HG02943 (cell line): ENCODE data around the gene SYTL5.

Experiments
- ATAC-seq: cut with Tn5 transposase; IDR thresholded peaks from one replicate; pipeline ENCODE4 v1.9.1; 2021; ENCODE audit warnings: mild to moderate bottlenecking, low read depth, moderate library complexity; ENCODE audit not compliant: unreplicated experiment

Gene SYTL5

DNA sequence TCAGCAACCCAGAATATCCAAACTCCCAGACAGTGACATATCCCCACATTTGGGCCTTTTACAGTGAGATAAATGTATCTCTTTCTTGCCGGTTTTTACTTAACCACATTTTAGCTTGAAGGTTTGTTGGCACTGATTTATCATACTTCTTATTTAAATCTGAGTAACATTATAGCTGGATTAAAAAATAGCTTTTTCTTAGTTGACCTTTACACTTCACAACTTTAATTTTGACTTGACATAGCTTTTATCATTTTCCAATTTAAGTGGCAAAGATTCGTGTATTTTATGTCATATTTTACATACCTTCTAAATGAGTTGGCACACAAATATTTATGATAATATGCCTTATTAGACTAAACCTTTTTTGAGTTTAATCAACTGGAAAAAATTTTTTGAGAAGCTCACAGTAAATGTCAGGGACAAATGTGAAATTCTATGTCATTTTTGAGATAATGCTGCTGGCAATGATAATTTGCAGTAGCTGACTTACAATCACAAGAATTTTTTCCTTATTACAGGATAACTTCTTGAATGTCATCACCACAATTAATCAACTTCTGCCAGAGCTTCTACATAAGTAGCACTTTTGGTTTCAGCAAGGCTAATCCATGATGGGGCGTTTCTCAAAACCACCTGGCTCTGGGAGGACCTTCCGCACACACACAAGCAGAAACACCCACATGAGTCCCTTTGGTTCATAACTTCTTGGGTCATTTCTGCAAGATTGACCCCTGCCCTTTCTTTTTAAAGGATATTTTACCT, 80.3 kb downstream of the SYTL5 start:
- no peak for ATAC-seq

DNA sequence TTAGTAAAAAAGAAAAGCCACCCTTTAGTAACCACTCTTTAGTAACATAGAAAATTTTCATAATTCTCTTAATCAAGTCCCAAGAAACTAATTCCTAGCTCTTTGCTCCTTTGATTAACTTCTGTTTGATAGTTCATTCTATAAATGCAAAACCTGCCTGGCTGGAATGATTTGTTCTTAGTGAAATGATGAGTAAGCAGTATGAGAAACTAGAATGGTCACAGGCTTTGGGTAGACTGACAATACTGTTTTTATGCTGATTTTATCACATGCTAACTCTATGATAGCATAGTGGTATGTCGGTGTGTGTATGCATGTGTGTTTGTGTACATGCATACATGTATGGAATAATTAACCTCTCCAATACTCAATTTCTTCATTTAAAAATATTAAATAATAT, 81.2 kb downstream of the SYTL5 start:
- ATAC-seq = no peak

DNA sequence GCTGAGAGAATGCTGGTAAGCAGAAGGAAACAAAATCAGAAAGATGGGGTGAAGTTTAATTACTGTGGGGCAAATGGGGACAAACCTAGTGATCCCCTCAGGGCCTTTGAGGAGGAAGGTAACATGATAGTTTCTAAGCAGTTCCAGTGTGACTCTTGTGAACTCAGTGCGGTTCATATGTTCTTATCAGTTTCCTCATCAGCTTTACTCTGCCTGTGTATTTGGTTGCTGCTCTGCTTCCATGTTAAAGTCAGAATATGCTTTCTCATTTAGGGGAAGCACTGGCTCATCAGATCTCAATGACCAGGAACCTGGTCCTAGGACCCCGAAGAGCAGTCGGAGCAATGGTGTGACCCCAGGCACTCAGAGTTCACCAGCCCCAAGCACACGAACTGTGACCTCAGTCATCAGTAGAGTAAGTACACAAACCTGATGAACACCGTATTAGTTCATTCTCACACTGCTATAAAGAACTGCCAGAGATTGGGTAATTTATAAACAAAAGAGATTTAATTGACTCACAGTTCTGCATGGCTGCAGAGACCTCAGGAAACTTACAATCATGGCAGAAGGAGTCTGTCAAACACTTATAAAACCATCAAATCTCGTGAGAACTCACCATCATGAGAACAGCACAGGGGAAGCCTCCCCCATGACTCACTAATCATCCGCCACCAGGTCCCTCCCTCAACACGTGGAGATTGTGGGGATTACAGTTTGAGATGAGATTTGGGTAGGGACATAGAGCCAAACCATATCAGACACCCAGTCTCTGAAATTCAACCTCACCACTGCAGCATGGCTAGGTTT, 83.0 kb downstream of the SYTL5 start:
- no peak for ATAC-seq

DNA sequence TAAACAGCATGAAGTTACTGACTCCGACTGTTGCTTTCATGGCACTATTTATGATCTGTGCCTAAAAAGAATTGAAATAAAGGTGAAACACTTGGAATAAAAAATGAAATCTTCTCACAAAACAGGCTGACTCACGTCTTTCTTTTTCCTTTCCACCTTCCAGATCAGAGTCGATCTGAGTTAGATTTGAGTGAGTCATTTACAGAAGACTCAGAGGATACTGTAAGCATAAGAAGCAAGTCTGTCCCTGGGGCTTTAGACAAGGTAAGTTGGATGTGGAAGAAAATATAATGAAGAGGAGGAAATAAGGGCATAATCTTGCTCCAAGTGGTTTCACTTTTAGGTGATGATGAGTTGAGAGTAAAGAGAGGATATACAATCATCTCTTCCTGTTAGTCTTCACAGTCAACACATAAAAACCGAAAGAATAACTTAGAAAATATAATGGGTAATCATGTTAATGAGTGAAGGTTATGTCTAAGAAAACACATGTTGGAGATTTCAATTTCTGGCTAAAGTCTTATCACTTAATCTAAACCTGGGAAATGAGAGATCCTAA, 89.7 kb downstream of the SYTL5 start:
- no peak for ATAC-seq

DNA sequence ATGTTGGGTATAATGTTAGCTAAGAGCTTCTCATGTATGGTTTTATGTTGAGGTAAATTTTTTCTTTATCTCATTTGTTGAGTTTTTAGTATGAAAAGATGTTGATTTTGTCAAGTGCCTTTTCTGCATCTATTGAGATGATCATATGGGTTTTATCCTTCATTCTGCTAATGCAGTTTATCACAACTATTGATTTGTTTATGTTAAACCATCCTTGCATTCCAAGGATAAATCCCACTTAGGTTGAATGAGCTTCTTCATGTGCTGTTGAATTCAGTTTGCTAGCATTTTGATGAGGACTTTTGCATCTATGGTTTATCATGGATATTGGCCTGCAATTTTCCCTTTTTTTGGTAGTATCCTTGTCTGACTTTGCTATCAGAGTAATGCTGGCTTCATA, 93.3 kb downstream of the SYTL5 start:
- no peak for ATAC-seq

DNA sequence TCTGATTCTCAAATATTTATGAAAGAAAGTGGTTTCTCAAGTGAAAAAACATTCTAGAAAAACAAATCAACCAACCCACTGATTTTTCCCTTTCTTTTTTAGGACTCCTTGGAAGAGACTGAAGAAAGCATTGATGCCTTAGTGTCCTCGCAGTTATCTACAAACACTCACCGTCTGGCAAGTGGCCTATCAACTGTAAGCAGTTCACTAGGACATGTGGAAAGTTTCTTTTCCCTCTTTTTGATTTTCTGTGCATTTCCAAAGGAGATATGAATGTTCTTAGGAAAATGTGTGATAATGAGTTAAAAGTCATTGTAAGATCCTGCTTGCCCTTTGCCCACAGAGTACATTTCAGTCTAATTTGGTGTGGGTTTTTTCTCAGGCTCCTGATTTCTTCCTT, 95.9 kb downstream of the SYTL5 start:
- ATAC-seq = no peak

DNA sequence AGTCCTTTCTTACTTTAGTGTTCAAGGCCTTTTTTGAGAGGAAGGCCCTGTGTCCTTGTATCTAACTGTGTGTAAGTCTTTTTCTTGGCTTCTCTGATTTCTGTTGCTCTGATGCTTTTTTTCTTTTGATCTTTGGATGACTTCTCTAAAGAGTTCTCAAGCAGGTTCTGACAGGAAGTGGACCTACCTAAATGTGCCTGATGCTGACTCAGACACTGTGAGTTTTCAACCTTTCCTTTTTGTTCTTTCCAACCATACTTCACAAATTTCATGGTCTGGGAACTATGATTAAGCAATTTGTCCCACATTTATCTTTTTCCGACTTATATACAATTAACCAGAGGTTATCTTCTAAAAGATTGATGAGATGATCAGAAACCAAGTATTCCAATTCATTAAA, 96.5 kb downstream of the SYTL5 start:
- ATAC-seq = no peak

DNA sequence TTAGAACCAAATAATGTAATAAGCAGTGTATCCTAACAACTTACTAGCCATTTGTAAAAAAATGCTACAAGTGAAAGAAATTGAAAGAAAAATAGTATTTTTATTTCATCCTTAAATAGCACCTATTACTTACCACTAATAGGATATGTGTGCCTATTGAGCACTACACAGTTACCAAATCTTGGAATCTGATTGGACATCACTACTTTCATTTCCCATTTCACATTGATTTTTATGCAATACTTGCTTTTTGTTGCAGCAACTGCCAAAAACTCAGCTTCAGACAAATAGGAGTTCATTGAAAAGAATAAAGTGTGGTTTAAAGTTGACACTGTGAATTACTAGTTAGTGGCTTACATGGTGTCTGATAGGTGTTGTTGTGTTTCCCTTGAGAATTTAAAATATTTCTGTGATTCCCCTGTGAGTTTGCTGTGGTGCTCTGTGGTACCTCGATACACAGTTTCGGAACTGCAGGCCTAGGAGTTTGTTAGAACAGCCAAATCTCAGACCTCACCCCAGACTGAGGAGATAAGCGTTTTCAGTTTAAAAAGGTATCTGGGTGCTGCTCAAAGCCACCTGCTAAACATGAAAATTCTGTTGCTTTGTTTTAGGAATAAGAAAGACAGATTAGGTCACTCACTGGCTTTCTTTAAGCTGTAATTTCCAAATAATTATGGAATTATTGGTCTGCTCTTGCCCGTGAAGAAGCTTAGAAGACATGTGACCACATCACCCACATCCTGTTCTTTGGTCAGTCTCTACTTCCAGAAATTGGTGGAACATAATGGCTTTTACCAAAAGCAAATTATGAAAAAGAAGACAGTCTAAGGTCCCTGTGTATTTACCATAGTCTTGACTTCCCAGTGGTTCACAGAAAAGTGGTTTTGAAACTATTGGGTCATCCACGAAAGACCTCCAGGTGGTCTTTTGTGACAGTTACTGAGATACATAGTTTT, 97.8 kb downstream of the SYTL5 start:
- ATAC-seq = peak; percentile 88

DNA sequence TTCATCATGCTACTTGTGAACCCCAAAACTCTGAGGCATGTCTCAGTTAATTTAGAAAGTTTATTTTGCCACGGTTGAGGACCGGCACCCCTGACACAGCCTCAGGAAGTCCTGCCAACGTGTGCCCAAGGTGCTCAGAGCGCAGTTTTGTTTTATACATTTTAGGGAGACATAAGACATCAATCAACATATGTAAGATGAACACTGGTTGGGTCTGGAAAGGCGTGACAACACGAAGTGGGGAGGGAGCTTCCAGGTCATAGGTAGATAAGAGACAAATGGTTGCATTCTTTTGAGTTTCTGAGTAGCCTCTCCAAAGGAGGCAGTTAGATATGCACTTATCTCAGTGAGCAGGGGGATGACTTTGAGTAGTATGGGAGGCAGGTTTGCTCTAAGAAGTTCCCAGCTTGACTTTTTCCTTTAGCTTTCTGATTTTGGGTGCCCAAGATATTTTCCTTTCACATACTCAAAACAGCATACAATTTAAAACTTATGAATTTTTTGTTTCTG, 98.9 kb downstream of the SYTL5 start:
- no peak for ATAC-seq

DNA sequence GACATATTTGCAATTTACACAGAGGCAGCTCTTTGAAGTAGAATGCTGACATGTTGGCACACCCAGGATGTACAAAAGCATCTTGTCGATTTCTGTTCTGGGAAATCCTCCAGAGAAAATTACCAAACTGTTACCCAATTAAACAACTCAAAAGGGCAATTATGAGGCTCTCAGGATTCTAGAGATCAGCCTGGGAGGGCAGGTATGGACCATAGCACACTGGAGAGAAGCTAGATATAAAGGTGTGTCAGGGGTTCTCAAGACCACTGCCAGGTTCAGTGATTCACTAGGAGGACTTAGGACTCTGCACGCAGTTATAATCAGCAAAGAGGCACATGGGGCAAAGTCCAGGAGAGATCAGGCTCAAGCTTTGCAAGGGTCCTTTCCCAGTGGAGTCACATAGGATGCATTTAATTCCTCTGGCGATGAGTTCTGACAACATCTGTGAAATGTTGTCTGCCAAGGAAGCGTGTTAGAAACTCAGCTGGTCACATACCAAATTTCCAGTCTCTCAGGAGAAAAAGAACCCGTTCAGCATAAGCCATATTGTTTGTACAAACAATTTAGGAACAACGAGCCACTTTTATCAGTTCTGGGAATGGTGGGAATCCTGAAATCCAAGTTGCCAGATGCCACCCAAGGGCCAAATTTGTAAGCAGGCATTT, 100.8 kb downstream of the SYTL5 start:
- ATAC-seq = no peak

DNA sequence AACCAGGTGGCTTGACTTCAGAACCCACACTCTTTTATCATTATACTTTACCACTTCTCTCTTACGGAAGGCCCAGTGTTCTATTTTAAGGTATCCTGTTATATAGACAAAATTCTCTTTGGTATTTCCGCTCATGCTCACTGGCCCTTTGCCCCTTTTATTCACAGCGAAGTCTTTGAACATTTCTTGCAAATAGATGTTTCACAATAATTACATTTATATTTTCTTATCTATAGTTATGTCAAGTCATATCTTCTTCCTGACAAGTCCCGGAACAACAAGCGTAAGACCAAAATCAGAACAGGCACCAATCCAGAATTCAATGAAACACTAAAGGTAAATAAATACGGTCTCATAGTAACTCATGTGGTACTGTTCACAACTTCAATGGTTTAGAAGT, 102.0 kb downstream of the SYTL5 start:
- ATAC-seq = no peak

DNA sequence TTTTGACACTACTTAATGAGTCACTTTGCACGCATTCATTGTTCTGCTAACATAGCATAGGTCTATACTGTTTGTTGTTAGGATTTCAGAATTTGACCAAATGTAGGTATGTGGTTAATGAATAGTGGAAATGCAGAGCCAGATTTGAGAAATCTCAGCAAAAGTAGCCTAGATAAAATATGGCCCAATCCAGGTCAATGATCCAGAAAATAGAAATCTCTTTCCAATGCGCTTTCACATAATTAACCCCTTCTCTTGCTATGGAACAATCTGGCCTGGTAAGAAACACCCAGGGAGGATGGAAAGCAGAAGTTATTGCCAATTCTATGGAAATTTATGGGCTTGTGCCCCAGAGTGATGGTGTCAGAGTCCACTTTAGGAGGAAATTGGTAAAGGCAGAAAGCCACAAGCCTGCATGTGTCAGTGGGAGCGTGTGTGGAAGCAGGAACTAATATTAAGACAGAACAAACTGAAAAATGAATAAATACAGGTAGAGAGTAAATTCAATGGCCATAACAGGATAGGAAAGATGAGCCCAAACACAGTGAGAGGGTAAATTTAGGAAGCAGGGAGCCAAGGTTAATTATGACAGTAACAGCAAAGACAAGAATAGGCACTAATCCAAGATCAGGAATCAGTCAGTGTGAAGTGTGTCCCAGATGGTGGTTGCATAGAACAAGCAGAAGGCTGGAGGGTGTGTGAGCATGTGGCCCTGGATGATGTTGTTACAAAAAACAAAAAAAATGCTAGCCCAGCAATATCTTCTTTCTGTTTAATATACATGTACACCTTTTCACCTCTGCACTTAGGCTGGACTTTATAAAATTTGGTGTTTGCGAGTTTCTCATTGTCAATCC, 102.9 kb downstream of the SYTL5 start:
- no peak for ATAC-seq

DNA sequence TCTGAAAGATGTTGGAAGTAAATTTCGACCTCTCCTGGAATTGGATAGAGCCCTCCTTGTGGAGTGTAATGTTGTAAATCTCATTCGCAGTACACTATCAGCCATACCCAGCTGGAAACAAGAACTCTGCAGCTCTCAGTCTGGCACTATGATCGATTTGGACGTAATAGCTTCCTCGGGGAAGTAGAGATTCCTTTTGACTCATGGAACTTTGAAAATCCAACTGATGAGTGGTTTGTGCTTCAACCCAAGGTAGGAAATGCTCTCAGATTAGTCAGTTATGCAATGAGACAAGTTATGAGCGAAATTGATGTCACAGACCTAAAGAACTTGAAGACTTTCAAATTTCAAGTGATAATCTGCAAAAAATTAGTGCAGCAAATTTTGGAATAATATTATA, 103.9 kb downstream of the SYTL5 start:
- ATAC-seq = no peak

DNA sequence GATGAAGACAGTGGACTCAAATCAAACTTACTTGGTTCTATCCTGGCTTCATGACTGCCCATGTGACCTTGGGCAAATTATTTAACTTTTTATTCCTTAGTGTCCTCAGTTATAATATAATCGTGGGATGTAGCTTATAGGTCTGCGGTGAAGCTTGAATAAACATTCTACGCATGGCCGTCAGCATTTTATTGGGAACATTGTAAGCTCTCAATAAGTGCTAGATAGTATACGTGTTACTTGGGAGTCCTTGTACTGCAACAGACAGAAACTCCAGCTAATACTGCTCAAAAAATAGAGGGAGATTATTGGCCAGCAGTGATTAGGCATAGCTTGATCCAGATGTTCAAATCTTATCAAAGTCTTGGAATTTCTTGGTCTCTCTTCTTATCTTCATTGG, 104.8 kb downstream of the SYTL5 start:
- ATAC-seq = no peak

DNA sequence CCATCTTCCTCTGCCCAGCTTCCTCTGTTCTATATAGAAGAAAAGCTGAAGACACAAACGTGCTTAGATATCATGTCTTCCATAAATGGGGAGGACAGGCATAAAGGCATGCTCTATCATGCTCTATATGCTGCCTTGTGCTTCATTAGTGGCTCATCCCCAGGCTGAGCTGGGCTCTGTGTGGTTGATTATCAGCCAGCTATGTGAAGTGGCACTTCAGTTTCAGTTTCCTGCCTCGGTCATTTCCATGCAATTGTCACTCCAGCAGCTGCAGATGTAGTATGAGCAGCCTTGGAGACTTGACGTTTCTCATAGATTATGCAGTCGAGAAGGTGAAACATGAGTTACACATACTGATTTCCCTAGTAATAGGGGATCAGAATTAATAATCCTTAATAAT, 106.2 kb downstream of the SYTL5 start:
- peak; percentile 96 for ATAC-seq

DNA sequence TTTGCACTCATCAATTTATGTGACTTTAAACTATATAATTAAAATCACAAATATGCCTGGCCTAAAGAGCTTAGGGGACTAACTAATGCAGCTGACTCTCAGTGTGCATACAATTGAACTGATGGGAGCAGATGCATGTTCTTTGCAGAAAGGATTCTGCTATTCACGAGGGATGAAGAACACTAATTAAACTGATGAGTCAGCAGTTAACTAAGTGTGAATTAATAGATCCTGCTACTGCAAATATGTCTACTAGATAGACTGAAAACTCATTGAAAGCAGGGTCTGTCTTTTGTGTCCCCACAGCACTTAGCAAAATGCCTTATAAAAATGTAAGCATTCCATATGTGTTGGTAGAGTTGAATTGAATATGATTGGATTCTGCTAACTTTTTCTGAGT, 110.4 kb downstream of the SYTL5 start:
- no peak for ATAC-seq

DNA sequence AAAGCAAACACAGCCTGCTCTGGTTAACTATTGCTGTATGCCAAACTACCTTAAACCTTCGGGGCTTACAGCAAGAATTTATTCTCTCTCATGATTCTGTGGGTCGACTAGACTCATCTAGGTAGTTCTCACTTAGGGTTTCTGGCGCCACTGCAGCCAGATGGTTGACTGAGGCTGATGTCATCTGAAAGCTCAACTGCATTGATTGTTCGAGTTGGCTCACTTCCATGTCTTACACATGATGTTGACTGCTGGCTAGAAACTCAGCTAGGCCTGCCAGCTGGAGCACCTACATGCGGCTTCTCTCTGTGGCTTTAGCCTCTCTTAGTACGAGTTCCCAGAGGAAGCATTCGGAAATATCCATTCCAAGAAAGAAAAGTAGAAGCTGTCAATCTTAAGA, 111.1 kb downstream of the SYTL5 start:
- no peak for ATAC-seq

DNA sequence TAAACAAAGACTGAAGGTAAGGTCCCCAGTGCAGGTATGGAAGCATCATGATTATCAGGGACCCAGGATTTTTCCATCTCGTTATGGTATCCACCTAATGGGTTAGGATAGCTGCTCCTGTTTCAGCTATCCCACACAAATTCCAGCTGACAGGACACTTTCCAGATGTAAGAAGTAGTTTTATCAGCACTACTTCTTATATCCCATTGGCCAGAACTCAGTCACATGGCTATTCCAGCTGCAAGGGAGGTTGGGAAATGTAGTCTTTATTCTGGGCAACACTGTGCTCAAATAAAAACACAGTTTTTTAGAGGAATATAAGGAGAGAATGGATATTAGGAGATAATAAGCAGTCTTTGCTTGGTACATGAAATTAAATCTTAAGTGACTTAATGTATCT, 117.6 kb downstream of the SYTL5 start:
- no peak for ATAC-seq

DNA sequence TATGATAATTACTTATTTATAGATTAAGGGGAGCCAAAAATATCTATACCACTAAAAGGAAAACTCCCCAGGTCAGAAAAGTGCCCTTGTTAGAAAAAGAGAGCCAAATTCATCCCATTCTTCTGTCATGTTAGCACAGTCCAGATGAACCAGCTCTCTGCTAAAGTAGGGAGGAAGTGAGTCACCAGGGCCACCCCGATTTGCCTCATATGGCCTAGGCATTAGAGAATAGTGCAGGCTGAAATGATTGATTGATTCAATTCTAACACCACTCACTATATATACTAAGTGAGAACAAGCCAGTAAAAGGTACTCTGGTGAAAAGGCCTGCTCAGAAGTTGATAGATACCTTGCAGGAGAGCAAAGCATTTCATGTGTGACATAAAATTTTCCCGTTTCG, 119.8 kb downstream of the SYTL5 start:
- no peak for ATAC-seq
